Large intestine (tissue), 3 donors: ENCODE measurements around the gene KHK. TPM values are rescaled to one million over a fixed set of nuclear protein-coding genes. Genes with fewer than 3 reads are reported as not detected.
"Not testable (repeated sequence)": the region's sequence is repeated elsewhere in the genome, so short reads cannot be mapped to it uniquely, and the experiment has no call there.

ENCODE experiments used
- DNase-seq, 2 donors: peaks; one replicate each; pipeline versions ENCODE4 v3.0.0 to v3.0.0-alpha.2; 2013
- H3K27ac ChIP-seq: one replicate; pipeline ENCODE4 v1.5.1; 2013; ENCODE audit warnings: low read length
- H3K27me3 ChIP-seq: 2 replicates; pipeline ENCODE4 v1.6.1; 2013; ENCODE audit warnings: low read length; ENCODE audit not compliant: control insufficient read depth, insufficient read depth
- H3K36me3 ChIP-seq: 2 replicates; pipeline ENCODE4 v1.6.1; 2013; ENCODE audit warnings: low read length; ENCODE audit not compliant: control insufficient read depth, insufficient read depth
- H3K4me1 ChIP-seq: one replicate; pipeline ENCODE4 v1.6.1; 2013; ENCODE audit warnings: low read length; ENCODE audit not compliant: control insufficient read depth, insufficient read depth
- H3K4me3 ChIP-seq: one replicate; pipeline ENCODE4 v1.5.1; 2013; ENCODE audit warnings: low read length
- H3K9me3 ChIP-seq: one replicate; pipeline ENCODE4 v1.6.1; 2013; ENCODE audit warnings: mild to moderate bottlenecking, low read depth, low read length, moderate library complexity; ENCODE audit not compliant: control insufficient read depth
- WGBS: methylation state at CpG from one replicate; pipeline ENCODE4 v1.1.5; 2013; ENCODE audit warnings: low lambda C conversion rate; ENCODE audit not compliant: insufficient coverage; 5-methylcytosine and 5-hydroxymethylcytosine counted together
- polyA plus RNA-seq: library from polyadenylated mRNA; unstranded; fragments of 120-200 nt; gene quantifications from one replicate; pipeline ENCODE4 v1.2.1, GENCODE V29; 2013

Gene KHK
- polyA plus RNA-seq, 1 donor = 232 TPM

GRCh38 chr2:27111392-27112078 is 25.0 kb downstream of the KHK start:
- no CpG with 5 or more reads among the region's 49 CpGs for WGBS
- H3K9me3 ChIP-seq, H3K4me1 ChIP-seq, H3K36me3 ChIP-seq, H3K27ac ChIP-seq, H3K27me3 ChIP-seq, DNase-seq, H3K4me3 ChIP-seq: not testable (repeated sequence)

GRCh38 chr2:27115519-27115918 is 28.9 kb downstream of the KHK start:
- no CpG with 5 or more reads among the region's 2 CpGs for WGBS

GRCh38 chr2:27117995-27118524 is 31.5 kb downstream of the KHK start:
- Histone ChIP-seq H3K4me3 (peak overlapping the region; percentile 31), H3K9me3 (no peaks in the 10 kb centered on the region), H3K27me3 (peaks cover 26% of the 10 kb centered on the region), H3K27ac (no peak overlapping the region), H3K4me1 (peaks cover 7% of the 10 kb centered on the region), H3K36me3 (no peaks in the 10 kb centered on the region)
- WGBS = no CpG with 5 or more reads among the region's 14 CpGs
- DNase-seq = no peak

More at GRCh38 chr2:27115519-27115918, 28.9 kb downstream of the KHK start:
- no peak for DNase-seq
- peaks cover 6% of the 10 kb centered on the region for H3K4me1 ChIP-seq
- H3K36me3 ChIP-seq = no peaks in the 10 kb centered on the region
- H3K27me3 ChIP-seq = peaks cover 15% of the 10 kb centered on the region
- no peaks in the 10 kb centered on the region for H3K9me3 ChIP-seq
- H3K4me3 ChIP-seq = no peak overlapping the region
- H3K27ac ChIP-seq = no peak overlapping the region

DNA sequence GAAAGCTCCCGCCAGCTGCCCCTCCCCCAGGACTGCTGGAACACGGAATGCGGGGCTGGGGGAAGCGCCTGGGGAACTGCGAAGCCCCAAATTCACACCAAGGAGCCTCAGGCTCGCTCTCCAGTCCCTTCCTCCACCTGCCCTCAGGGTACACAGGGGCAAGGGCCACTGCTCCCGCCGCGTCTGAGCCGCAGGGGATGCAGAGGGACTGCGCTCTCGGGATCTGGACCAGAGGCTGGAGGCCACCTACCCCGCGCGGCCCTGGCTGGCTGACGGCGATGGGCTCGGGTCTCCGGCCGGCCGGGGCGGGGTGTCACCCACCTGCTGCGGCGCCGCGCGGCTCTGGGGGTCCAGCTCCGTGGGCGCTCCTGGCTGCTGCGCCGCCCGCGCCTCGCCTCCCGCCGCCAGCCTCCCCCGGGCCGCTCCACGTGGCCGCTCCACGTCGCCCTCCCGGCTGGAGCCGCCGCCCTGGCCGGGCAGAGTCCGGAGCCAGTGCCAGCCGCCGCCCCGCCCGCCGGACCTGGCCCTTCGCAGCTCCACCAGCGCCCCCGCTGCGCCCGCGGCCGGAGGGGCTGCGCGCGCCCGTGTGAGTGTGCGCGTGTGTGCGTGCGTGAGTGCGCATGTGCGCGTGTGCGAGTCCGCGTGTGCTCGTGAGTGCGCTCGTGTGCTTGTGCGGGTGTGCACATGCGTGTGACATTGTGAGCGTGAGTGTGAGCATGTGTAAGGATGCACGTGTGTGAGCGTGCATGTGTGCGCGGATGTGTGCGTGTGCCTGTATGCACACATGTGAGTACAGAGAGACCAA is 32.2 kb downstream of the KHK start, which contains the start of gene CGREF1:
Gene CGREF1 (minus strand): TSS at position 604 of the 805 bp plus-strand sequence. CDS start 14,762 bp downstream, outside the sequence.
- no peaks in the 10 kb centered on the region for H3K36me3 ChIP-seq
- H3K27me3 ChIP-seq = peaks cover 26% of the 10 kb centered on the region
- H3K9me3 ChIP-seq = no peaks in the 10 kb centered on the region
- WGBS = no CpG with 5 or more reads among the region's 84 CpGs
- DNase-seq = peak in 1 of 2 donors; percentile 61
- peaks cover 11% of the 10 kb centered on the region for H3K4me1 ChIP-seq
- H3K4me3 ChIP-seq = peak within 1 kb of the TSS; percentile 31
- H3K27ac ChIP-seq = no peak within 1 kb of the TSS

DNA sequence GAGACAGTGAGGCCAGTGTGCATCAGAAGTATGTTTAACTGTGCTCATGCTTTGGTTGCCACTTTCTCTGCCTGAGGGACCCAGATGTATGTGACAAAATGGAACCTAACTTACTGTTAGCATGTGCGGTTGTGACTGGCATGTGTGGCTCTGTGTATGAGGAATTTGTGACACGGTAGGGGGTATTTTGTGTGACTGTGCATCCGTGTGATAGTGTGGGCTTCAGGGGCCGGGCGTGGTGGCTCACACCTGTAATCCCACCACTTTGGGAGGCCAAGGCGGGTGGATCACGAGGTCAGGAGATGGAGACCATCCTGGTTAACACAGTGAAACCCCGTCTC is 32.7 kb downstream of the KHK start:
- Histone ChIP-seq H3K4me3 (peak overlapping the region; percentile 31), H3K4me1 (peaks cover 14% of the 10 kb centered on the region), H3K27me3 (peaks cover 26% of the 10 kb centered on the region)
- DNase-seq, H3K9me3 ChIP-seq, H3K36me3 ChIP-seq, H3K27ac ChIP-seq: not testable (repeated sequence)
- no CpG with 5 or more reads among the region's 8 CpGs for WGBS

DNA sequence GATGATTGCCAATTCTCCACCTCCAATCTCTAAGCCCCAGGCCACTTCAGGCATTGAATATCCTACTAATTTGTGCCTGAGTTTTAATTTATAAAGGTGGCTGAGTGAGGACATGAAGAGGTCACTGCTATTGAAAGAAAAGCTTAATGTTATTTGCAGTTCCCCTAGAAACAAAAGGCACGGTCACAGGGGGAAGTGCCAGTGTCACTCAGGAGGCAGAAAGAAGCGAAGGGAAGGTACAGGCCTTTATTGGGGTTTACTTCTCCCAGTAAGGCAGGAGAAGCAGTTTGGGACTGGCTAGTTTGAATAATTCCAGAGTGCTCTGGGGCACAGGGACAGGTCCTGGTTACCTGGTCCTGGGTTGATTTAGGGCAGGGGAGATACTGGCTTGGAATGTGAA is 35.3 kb downstream of the KHK start:
- no peak for DNase-seq
- WGBS = no CpG with 5 or more reads among the region's 2 CpGs
- Histone ChIP-seq H3K4me3 (no peak overlapping the region), H3K4me1 (peaks cover 23% of the 10 kb centered on the region), H3K27ac (no peak overlapping the region), H3K27me3 (peaks cover 26% of the 10 kb centered on the region), H3K36me3 (no peaks in the 10 kb centered on the region), H3K9me3 (no peaks in the 10 kb centered on the region)

DNA sequence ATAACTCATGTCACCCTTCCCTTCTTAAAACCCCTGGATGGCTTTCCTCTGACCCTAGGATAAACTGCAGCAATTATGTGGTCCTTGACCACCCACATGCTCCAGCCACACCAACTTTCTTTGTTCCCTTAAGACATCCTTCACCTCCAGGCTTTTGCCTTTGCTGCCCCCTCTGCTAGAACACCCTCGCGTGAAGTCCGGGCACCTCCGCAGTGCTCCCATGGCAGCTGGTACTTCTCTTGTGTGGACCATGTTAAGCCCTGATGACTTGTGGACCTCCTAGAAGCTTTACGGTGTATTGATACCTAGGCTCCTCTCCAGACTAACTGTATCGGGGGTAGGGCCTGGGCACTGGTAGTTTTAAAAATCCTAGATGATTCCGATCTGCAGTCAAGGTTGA is 36.2 kb downstream of the KHK start:
- H3K27me3 ChIP-seq = peaks cover 25% of the 10 kb centered on the region
- WGBS = no CpG with 5 or more reads among the region's 7 CpGs
- no peaks in the 10 kb centered on the region for H3K9me3 ChIP-seq
- no peak overlapping the region for H3K4me3 ChIP-seq
- peaks cover 23% of the 10 kb centered on the region for H3K4me1 ChIP-seq
- no peak for DNase-seq
- no peaks in the 10 kb centered on the region for H3K36me3 ChIP-seq
- H3K27ac ChIP-seq = no peak overlapping the region

DNA sequence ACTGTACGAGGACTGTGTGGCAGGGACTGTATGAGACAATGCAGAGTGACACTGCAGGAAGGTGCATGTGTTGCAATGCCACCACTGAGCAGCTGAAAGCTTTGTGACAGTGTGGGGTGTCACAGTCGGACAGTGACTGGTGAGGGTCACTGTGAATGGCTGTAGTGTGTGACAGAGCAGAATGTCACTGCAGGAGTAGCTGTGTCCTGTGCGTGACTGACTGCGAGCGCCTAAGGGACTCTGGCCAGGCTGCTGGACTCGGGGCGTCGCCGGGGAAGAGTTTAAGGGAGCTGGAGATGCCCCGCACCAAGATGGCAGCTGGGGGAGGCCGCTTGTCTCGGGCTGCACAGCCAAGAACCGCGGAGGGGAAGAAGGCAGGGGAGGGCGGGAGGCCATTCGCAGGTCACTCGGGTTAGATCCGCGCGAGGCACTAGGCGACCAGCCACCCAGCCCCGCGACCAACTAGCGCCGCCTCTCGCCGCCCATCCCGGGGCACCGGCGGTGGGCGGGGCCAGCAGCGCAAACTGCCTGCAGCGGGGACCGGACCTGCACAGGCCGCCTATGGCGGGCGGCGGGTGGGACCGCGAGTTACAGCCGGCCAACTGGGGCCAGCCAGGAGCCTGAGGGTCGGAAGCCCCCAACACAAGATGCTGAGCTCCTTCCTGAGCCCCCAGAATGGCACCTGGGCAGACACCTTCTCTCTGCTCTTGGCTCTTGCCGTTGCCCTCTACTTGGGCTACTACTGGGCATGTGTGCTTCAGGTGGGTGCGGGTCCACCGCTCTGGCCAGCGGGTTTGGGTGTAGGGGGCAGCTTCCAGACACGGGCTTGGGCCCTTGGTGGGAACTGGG is 37.0 kb downstream of the KHK start, which contains the start of gene ABHD1:
Gene ABHD1 (plus strand): TSS at position 514 of the 849 bp plus-strand sequence. CDS start 134 bp downstream, at position 648.
- Histone ChIP-seq H3K9me3 (no peaks in the 10 kb centered on the region), H3K27ac (no peak within 1 kb of the TSS), H3K36me3 (no peaks in the 10 kb centered on the region), H3K27me3 (peaks cover 18% of the 10 kb centered on the region), H3K4me3 (peak within 1 kb of the TSS; percentile 59), H3K4me1 (peaks cover 17% of the 10 kb centered on the region)
- peak in 1 of 2 donors; percentile 64 for DNase-seq
- no CpG with 5 or more reads among the region's 47 CpGs for WGBS

DNA sequence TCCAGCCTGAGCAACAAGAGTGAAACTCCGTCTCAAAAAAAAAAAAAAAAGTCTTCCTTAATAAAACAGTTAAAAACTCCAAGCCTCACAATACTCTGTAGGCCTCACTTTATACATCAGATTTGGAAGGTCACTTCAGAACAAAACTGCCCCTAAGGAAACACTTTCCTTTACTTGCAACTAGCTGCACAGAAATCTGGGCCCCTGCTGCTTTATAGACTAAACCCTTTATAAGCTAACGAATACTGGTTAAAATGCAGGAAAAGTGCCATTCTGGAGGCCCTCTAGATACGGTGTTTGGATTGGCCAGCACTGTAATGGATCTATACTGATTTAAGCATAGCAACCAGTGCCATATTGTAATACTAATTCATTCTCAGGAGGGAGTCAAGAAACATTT is 38.5 kb downstream of the KHK start:
- no peak for DNase-seq
- Histone ChIP-seq H3K4me3 (no peak overlapping the region), H3K27ac (no peak overlapping the region), H3K9me3 (no peaks in the 10 kb centered on the region), H3K36me3 (peaks cover 9% of the 10 kb centered on the region), H3K4me1 (peaks cover 17% of the 10 kb centered on the region), H3K27me3 (peaks cover 11% of the 10 kb centered on the region)
- WGBS = no CpG with 5 or more reads among the region's 3 CpGs

GRCh38 chr2:27126252-27126710 is 39.7 kb downstream of the KHK start:
- Histone ChIP-seq H3K4me1 (peaks cover 17% of the 10 kb centered on the region), H3K4me3 (no peak overlapping the region), H3K9me3 (no peaks in the 10 kb centered on the region), H3K27me3 (peaks cover 9% of the 10 kb centered on the region), H3K27ac (peak overlapping the region; percentile 30), H3K36me3 (peaks cover 21% of the 10 kb centered on the region)
- WGBS = 33% methylated on average over 1 of the region's 5 CpGs
- DNase-seq = peak; percentile 53 to 81
